GM19452 (cell line): ENCODE results near the gene ASRGL1.
"Not testable (repeated sequence)": the region's sequence is repeated elsewhere in the genome, so short reads cannot be mapped to it uniquely, and the experiment has no call there.

Experiments
- ATAC-seq: cut with Tn5 transposase; IDR thresholded peaks from one replicate; pipeline ENCODE4 v1.9.1; 2021; ENCODE audit not compliant: unreplicated experiment

Gene ASRGL1

GRCh38 chr11:62337303-62338181 is at the start of gene ASRGL1:
Gene ASRGL1 (plus strand): TSS chr11:62337448. CDS start chr11:62337978, 530 bp downstream.
- ATAC-seq, result no peak

- ATAC-seq, result no peak
Observed at GRCh38 chr11:62295504-62295903, 41.7 kb upstream of the ASRGL1 start.

GRCh38 chr11:62298975-62299374 is 38.3 kb upstream of the ASRGL1 start, which contains the start of gene SCGB1D4:
Gene SCGB1D4 (minus strand): TSS chr11:62299075. CDS start chr11:62299010, 65 bp downstream.
- ATAC-seq, result no peak

GRCh38 chr11:62306227-62306626 is 31.0 kb upstream of the ASRGL1 start:
- no peak for ATAC-seq

GRCh38 chr11:62307950-62308349 is 29.3 kb upstream of the ASRGL1 start:
- no peak for ATAC-seq

GRCh38 chr11:62309991-62310390 is 27.3 kb upstream of the ASRGL1 start:
- no peak for ATAC-seq

GRCh38 chr11:62315431-62315830 is 21.8 kb upstream of the ASRGL1 start:
- no peak for ATAC-seq

GRCh38 chr11:62322524-62322923 is 14.7 kb upstream of the ASRGL1 start:
- ATAC-seq, result no peak

- ATAC-seq, result no peak
Observed at GRCh38 chr11:62324731-62325556, 12.3 kb upstream of the ASRGL1 start.

- not testable (repeated sequence) for ATAC-seq
Observed at GRCh38 chr11:62325781-62326180, 11.5 kb upstream of the ASRGL1 start.

- ATAC-seq, result not testable (repeated sequence)
Observed at GRCh38 chr11:62326719-62327118, 10.5 kb upstream of the ASRGL1 start.

- not testable (repeated sequence) for ATAC-seq
Observed at GRCh38 chr11:62327541-62327940, 9.7 kb upstream of the ASRGL1 start.

GRCh38 chr11:62331264-62331663 is 6.0 kb upstream of the ASRGL1 start:
- not testable (repeated sequence) for ATAC-seq

- ATAC-seq, result no peak
Observed at GRCh38 chr11:62333768-62334167, 3.5 kb upstream of the ASRGL1 start.

GRCh38 chr11:62336949-62337302 is 322 bp upstream of the ASRGL1 start:
- ATAC-seq, result not testable (repeated sequence)

- no peak for ATAC-seq
Observed at GRCh38 chr11:62338218-62338617, 970 bp downstream of the ASRGL1 start.

- ATAC-seq, result no peak
Observed at GRCh38 chr11:62340269-62340901, 3.1 kb downstream of the ASRGL1 start.

GRCh38 chr11:62341588-62341987 is 4.3 kb downstream of the ASRGL1 start:
- no peak for ATAC-seq

GRCh38 chr11:62343646-62344190 is 6.5 kb downstream of the ASRGL1 start:
- ATAC-seq, result not testable (repeated sequence)

GRCh38 chr11:62344210-62344609 is 7.0 kb downstream of the ASRGL1 start:
- ATAC-seq, result no peak

- no peak for ATAC-seq
Observed at GRCh38 chr11:62345861-62346260, 8.6 kb downstream of the ASRGL1 start.
